Stimulated activated CD4-positive, alpha-beta T cell treated with anti-CD3 and anti-CD28 coated beads, Interleukin-1b, Interleukin-23, amount 100 ng/mL, for 24 hours (primary cell): Measurements from ENCODE around the gene BBX.

Experiments
- DNase-seq, 4 experiments: peaks; one replicate each; pipeline ENCODE4 v3.0.0-alpha.2; 2020; ENCODE audit warnings: low read depth in 4 of 4, low spot score in 1 of 4

The BBX gene

DNA sequence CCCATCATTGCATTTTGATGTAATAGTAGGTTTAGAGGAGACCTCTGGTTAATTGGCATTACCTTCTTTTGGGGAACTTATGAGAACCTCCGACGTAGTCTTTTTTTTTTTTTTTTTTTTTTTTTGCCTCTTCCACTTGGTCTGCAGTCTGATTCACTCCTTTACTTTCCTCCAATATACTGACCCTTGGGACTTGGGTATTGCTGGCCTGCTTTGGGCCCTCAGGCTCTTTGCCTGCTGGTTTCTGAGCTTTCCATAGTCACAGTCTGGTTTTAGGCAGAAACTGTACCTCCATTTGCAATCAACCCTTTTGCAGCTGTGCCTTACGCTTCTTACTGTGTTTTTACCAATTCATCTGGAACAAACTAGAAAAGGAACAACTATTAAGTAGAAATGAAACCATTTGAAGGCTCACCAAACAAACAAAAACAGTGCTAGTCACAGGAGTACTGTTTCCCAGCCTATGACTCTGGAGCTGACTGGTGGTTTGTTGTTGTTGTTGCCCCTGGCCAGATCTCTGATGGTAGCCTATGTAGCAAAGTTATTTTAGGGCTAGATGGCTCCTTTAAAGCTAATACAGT is 272.8 kb downstream of the BBX start:
- no peak for DNase-seq

DNA sequence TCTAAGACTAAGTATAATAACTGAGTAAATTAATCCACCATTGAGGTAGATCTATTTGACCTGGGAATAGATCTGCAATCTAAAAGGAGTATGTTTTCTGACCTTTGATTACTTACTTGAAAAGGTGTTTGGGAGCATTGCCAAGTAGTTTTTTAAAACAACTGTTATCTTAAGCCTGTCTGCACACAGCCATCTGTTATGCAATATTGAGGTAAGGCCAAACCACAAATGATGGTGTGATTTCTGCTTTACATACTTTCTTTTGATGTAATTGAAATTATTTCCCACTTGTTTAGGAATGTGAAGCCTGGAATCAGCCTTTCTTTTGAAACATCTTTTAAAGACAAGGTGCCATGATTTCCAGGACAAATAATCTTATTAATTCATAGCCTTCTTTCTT is 274.0 kb downstream of the BBX start:
- DNase-seq = no peak

DNA sequence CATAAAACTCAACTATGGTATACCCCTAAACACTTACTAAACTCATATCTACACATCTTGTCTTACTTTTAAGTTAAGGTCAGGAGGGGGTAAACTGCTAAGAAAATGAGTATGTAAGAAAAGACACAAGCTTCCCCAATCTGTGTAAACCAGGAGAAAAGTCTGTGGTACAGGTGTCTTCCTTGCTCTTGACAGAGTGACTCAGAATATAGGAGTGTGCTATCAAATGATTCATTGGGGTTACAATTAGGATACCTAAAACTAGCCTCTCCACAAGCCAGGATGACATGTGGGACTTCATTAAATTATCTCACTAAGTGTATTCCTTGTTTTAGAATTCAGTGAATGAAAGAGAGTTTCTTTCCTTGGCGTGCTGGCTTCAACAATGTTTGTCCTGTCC is 274.8 kb downstream of the BBX start:
- DNase-seq = no peak

DNA sequence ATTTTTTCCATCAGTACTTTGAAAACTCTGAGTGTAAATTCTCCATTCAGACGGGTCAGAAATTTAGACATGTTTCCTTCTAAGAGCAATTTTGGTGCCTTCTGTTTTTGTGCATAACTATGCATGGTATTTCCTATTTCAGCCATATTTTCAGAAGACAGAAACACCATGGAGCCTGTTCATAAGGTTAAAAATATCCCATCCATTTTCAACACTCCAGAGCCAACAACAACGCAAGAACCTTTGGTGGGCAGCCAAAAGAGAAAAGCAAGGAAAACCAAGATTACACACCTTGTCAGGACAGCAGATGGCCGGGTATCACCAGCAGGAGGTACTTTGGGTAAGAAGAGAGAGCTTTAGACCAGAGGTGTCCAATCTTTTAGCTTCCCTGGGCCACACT is 275.6 kb downstream of the BBX start:
- no peak for DNase-seq

- DNase-seq = no peak
Observed at GRCh38 chr3:107800710-107801109, 277.9 kb downstream of the BBX start.

GRCh38 chr3:107803170-107803569 is 280.4 kb downstream of the BBX start:
- no peak for DNase-seq

DNA sequence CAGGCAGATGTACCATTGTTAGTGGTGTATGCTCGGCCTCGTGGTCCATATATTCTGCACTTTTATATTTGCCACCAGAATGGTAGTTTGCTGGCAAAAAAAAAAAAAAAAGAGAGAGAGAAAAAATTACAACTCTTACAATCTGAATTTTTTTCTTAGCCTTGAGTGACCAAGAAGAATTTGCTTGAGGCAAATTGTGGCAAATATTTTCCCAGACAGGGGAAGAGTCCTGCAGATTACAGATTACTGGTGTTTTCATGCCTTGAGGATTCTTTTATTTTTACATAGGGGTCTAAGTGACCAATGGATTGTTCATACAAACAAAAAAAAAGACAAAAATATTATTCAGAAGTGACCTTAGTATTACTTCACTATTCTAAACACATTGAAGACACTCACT is 283.3 kb downstream of the BBX start:
- DNase-seq = no peak

DNA sequence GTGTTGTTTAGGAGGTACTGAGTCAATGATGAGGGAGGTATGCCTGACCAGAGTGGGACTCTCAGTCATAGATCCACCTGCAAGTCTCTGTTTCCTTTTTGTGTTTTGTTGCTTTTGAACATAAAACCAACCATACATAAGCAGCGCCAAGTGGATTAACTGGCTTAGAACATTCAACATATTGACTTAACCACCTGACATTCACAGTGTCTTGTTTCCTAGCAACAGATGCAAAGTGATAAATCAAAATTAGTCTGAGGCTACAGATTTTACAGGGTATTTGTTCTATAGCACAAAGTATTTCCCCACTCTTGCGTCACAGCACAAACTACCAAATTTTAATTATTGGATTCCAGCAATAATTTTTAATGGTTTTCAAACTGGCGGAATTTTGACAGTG is 283.8 kb downstream of the BBX start:
- no peak for DNase-seq

DNA sequence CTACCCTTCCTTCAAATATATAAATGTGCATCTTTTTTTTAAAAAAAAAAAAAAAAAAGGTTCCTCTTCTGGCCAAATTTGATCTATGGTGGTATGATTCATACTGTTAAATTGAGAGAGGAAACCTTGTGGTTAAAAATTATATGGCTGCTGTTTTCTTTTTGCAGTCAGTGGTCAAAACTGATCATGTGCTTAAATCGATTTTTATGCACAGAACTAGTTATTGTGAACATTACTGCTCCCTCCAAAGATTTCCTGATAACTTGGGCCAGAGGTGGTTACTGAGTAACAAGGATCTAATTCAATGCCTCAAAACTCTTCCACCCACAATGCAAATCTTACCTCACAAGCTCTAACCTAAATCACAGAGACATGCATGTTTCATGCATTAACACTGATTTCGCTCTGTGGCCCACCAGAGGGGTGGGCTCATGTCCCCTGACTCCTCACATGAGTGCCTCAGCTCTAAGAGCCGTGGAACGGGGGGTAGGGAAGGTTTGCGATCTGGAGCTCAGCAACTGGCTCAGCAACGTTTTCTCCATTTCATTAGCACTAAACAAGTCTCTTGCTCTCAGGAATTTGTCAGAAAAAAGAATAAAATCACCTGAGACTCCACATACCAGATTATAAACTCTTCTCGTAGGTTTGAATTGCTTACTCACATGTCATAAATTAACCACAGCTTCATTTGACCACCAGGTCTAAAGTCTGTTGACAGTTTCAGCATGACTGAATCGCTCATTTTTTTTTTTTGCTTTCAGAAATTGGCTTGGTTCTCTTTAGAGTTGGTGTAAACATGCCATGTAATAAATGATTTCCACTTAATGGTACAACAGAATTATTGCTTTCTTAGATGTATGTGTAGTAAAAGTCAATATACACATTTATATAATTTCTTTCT is 287.7 kb downstream of the BBX start:
- DNase-seq = no peak

DNA sequence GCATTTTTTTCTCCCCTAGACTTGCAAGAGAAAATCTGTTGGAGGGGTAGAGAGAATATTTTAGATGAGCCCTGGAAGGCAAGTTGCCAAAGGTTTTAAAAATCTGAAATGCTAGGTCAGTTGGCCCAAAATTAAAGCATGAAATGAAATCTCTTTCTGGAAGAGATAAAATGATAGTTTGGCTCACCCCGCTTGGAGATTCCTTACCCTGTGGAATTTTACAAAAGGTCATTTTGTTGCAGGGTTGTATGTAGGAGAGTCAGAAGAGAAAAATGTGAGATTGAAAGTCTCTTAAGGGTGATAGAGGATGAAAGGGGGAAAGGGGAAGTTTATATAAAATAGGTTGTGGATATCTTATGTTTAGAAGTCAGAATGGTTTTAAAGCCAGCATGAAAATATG is 290.3 kb downstream of the BBX start:
- DNase-seq = no peak

DNA sequence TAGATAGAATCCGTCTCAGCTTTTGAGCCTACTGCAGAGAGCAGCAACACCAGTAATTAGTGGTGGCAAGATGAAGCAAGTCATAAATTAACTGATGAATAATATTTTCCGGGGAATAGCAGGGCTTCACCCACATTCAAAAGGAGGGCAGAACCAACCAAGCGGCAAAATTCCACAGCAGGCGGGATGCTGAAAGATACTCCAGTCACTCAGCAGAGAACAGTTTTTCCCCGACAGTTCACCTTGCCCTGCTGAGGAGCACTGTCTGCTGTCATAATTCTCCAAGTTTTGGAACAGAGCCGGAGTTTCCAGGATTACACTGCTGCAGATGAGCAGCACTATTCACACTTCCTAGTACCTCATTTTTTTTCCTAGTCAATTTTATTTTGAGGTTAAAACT is 293.3 kb downstream of the BBX start:
- no peak for DNase-seq

DNA sequence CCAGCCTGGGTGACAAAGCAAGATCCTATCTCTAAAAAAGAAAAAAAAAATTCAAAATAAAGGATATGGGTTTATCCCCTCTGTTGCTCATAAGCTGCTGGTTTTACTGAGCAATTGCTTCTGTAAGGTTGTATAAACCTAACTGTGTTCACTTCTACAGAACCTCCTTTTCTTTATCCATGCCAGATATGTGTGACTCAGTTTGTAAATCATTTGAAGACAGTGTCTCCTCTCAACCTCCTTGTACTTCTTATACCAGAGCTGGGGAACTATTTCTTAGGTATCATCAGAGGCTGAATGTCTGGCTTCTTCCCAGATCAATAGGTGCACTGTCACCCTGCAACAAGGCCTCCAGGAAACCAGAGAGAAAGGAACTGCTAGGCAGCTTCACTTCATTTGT is 294.3 kb downstream of the BBX start:
- DNase-seq = no peak

- no peak for DNase-seq
Observed at GRCh38 chr3:107818025-107818424, 295.3 kb downstream of the BBX start.

GRCh38 chr3:107819656-107820055 is 296.9 kb downstream of the BBX start:
- DNase-seq = no peak

DNA sequence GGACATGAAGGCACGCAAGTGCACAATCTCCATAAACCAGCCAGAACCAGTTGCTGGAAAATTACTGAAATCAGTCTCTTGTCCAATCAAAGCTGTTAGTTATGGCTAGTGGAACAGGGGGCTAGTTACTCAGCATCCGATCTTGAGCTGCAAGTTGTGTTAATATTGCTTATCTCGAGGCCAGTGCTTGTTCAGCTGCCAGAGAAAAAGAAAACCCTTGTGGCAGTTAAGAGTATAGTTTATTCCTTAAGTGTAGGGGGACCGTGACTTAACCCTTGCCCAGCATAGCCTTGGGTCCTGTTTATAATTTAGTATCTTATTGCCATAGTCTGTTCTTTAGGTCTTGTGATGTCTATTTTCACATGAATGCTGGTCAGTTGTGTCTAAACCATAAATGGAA is 299.5 kb downstream of the BBX start:
- DNase-seq = no peak

- no peak for DNase-seq
Observed at GRCh38 chr3:107824822-107825371, 302.1 kb downstream of the BBX start.

DNA sequence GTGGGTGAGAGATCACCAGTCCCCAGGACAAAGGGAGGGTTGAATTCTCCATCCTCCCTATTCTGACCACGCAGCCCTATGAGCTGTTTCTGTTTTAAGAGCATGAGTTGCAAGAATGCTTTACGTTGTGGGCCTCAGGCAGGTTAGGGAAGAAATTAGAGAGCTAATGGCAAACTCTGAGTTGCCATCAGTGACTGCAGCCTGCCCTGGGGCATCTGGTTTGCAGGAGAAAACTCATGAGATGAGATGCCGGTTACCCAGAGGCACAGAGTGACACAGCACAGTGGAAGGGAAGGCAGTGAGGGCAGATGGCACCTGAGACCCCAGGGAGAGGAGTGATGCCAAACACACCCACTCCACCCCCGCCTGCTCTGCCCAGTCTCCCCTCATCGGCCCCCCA is 302.8 kb downstream of the BBX start:
- DNase-seq = no peak

- DNase-seq = no peak
Observed at GRCh38 chr3:107826727-107827126, 304.0 kb downstream of the BBX start.

GRCh38 chr3:107829185-107829584 is 306.4 kb downstream of the BBX start:
- no peak for DNase-seq

DNA sequence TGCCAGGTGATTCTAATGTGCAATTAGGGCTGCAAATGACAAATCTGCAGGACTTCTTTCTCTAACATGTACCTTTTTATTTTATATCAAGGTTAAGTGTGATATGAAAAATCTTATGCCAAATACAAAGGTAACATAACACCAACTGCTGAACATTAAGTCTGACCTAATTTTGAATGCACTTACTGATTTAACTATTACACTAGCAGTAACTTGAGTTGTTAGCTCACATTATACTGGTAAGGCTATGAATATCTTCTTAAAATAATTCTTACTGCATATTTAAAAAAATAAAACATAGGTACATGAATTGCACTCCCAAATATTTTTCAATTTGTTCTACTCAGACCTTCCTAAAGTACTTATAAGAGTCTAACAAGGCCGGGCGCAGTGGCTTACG is 308.8 kb downstream of the BBX start:
- DNase-seq = no peak

DNA sequence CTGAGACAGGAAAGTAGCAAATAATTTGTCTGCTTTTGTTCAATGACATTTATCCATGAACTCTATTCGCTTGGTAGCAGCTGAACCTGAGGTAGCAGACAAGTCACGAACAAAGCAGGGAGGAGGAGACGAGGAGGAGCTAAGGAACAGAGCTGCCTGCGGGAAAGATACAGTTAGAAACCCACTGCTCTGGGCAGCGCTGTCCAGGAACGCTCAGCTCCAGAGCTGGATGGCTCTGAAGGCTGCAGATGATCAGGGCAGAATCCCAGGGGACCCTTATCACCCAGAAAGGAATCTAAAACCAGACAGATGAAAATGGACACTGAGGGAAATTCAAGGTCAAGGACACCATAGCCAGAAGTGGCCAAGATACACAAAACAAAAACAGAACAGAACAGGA is 310.3 kb downstream of the BBX start:
- no peak for DNase-seq

DNA sequence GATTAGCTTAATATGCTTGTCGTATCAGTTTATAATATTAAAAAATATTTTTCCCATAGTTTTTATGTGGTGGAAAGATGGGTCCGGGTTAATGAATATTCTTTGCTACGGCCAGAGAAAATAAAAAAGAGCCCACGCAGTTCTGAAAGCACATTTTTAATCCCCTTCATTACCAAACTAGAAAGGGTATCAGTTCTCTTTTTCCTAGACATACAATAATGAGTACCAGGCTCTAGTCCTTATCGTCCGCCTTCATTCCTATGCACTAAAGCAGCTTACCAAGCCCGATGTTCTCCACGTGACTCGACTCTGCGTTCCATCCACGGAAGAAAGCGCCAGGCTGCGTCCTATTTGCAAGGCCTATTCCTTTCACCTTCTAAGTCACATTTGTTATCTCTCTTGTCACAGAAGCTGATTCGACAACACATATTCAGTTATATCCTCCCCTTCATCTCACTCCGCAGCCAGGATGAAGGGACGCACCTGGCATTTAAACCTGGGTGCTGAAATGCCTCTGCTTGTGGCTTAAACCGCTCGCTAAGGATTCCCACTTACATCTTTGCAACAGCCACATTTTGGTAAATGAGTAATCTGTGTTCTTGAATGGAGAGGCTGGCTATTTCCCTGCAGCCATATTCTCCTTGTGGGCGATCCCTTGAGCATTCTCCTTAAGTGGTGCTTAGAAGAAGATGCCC is 311.1 kb downstream of the BBX start:
- DNase-seq = no peak
